Measurements from ENCODE around the gene CLASP1.
"Not testable (repeated sequence)": the region's sequence is repeated elsewhere in the genome, so short reads cannot be mapped to it uniquely, and the experiment has no call there.

DNA sequence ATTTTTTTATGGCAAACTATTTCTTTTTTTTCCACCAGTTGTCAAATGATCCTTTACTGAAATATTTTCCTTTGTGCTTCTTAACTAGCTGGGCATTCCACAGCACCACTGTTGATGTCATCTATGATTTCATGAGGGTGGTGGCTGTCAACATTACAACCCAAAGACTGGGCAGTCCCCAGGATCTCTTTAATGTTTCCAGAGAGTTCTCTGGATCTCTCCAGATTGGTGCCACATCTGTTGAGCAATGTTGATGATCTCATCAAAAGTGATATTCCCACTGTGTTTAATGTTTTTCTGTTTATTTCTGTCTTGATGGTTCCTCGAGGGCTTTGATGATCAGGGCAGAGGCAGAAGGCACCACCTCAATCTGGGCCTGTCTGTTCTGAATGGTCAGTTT, 9.1 kb upstream of the CLASP1 start:
- TF ChIP-seq, protein P1, sequence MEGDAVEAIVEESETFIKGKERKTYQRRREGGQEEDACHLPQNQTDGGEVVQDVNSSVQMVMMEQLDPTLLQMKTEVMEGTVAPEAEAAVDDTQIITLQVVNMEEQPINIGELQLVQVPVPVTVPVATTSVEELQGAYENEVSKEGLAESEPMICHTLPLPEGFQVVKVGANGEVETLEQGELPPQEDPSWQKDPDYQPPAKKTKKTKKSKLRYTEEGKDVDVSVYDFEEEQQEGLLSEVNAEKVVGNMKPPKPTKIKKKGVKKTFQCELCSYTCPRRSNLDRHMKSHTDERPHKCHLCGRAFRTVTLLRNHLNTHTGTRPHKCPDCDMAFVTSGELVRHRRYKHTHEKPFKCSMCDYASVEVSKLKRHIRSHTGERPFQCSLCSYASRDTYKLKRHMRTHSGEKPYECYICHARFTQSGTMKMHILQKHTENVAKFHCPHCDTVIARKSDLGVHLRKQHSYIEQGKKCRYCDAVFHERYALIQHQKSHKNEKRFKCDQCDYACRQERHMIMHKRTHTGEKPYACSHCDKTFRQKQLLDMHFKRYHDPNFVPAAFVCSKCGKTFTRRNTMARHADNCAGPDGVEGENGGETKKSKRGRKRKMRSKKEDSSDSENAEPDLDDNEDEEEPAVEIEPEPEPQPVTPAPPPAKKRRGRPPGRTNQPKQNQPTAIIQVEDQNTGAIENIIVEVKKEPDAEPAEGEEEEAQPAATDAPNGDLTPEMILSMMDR (IDR thresholded peaks at IDR 0.05): not testable (repeated sequence)
- TF ChIP-seq POLR2A (IDR thresholded peaks at IDR 0.05): not testable (repeated sequence)
